ENCODE results near the gene SIX5.

The SIX5 gene

DNA sequence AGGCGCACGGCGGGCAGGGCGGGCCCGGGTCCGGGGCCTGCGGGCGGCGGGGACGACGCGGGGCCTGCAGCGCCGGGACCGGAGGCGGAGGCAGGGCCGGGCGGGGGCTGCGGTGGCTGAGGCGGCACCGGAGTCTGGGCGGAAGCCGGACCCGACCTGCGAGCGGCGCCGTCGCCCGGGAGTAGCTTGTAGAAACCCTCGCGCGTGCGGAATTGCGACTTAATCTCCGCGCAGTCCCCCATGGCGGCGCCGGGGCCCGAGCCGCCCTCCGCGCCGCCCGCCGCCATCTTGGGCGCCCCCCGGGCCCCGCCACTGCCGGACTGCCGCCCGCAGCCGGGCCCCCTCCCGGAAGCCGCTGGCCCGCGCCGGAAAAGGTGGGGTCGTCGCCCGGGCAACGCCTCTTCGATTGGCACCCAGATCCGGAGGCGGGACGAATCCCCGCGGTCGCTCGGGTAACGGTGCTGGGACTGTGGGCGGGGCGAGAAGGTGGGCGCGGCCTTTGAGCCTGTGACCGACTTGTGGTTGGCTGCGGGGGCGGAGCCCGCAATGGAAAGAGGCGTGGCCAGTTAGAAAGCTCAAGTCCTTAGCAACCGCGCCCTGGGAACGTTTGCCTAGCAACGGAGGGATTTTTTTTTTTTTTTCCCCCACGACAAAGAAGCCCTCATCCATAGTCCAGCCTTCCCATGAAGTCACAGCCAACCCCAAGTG is 23.6 kb upstream of the SIX5 start, which contains the start of gene DMWD:
Gene DMWD, minus strand, starts transcription at position 376 of the 708 bp plus-strand sequence. Its CDS starts 89 bp downstream, at position 287.
- peak; percentile 98 for DNase-seq

DNA sequence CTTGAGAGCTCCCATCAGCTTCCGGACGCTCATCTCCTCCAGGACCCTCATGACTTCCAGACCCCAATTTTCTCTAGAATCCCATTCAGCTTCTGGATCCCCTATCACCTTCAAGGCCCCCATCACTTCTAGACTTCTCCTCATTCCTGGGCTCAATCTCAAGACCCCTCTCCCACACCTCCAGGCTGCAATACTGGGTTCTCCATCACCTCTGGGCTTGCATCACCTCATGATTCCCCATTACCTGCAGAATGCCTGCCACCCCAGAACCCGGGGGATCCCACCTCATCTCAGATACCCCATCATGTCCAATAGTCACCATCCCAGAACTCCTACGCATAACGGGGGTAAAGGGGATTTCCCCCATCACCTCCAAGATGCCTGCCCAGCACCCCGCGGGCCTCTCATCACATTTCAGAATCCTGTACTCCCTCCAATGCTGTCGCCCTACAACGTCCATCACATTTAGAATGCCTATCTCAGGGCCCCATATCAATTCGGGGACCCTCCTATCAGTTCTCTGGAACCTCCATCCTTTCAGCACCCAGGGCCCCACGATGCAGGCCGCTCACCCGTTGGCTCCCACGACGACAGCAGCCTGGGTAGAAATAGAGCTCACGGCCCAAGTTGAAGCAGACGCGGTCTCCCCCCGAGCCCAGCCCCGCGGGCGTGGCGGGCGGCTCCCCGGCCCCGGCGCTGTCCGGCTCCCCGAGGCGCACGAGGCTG is 22.9 kb upstream of the SIX5 start:
- DNase-seq, result no peak

DNA sequence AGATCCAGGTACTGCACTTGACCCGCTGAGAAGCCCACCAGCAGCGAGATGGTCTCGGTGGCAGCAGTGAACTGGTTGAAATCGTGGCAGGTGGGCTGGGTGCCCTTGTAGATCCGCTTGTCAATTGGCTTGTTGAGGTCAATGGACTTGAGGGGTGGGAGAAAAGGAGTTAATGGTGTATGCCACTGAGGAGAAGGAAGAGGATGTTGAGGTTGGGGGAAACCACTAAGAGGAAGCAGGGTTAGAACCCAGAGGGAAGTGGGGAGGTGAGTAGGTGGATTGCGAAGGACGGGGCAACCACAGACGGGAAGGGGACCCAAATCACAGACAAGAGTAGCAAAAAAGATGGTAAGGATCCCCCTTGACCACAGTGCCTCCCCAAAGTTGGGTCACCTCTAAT is 21.9 kb upstream of the SIX5 start:
- no peak for DNase-seq

DNA sequence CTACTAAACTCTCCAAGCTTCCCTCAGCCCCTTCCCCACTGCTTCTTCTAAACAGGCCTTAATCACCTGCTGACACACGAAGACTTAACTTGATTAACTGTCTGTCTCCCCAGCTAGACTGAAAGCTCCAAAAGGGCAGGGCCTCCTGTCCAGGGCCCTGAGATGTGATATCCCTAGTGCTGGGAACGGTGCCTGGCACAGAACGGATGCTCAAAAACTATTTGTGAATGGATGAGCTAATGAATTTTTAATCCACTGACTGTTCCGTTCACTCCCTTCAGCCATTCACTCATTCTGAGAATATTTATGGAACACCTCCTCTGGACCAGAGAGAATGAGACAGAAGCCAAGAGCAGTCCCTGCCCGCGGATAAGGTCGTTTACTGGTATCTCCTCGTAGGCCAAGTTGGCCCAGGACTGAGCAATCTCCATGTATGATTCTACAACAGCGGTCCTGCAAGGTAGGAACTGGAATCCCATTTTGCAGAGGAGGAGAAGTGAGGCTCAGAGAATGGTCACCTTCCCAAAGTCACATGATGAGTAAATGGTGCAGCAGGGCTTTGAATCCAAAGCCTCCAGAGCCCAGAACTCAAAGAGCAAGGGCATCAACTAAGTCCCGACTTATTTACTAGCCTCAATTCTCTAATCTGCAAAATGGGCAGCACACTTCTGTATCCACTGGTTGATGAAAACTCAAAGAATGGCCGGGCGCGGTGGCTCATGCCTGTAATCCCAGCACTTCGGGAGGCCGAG is 20.2 kb upstream of the SIX5 start:
- DNase-seq, result no peak

DNA sequence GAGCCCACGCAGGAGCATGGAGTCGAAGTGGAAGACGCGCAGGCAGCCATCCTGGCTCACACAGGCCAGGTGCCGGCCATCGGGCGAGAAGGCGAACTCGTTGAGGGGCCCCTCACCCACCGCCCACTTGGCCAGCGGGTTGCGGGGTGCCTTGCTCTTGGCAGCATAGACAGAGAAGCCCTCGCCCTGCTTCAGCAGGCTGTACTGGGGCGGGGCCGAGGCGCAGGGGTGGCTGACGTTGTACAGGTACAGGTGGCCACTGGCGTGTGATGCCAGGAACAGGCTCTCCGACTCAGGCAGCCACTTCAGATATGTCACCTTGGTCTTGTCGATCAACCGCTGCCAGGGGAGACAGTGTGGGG is 17.5 kb upstream of the SIX5 start:
- no peak for DNase-seq

DNA sequence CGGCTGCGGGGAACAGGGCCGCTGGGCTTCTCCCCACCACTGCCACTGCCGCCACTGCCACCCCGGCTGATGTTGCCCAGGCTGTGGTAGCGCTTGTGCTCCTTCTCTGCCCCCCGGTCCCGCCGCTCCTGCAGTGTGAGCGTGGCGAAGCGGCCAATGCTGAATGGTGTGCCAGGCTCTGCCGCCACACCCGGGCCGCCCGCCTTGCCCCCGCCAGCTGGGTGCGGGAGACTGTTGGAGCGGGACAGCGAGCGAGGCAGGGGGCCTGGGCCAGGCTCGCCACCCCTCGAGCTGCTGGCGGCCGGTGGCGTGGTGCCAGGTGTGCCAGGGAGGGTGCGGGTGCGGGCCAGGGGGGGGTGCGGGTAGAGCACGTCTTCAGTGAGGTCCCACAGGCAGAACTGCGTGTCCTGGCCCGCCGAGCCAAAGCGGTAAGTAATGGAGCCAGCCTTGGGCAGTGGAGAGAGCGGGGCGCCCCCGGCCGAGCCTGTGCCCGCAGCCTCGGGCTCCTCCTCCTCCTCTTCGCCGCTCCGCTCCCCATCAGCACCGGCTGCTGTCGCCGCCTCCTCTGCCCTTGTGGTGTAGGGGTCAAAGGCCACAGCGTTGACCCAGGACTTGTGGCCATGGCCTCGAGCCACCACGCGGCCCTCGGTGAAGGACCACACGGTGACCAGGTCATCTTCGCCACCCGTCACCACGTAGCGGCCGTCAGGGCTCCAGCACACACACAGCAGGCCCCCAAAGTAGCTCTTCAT is 16.9 kb upstream of the SIX5 start:
- DNase-seq, result no peak

DNA sequence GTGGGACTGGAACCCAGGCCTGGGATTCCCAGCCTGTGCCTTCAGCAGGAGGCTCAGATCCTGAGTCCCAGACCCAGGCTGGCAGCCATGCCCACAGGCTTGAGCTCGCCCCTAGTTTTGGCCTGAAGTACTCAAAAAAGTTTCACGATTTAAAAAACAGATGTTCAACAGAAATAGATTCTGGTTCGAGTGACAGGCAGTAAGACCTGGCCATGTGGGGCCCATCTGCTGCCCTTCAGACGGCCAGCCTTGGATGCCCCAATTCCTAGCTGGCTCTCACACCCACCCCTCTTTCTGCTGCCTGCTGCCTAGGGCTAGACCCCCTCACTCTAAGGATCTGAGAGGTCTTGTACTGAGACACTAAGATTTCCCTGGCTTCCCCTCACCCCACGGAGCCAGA is 16.0 kb upstream of the SIX5 start:
- no peak for DNase-seq

DNA sequence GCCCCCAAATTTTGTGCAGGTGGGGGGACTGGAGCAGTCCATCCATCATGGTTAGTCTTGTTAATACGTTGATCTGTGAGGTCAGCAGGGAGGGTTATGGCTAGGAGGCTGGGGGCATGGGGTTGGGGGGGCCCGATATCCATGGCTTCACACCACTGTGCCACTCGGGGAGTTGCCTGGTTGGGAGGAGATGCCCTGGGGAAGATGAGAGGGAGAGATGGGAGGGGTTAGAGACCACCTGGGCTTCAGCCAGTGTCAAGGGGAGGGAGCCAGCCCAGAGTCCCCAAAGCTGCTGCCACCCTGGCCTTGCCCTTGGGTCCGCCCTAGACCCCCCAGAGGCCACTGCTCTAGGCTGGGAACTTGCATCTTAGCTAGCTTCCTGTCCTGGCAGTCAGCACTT is 15.0 kb upstream of the SIX5 start:
- DNase-seq, result no peak

DNA sequence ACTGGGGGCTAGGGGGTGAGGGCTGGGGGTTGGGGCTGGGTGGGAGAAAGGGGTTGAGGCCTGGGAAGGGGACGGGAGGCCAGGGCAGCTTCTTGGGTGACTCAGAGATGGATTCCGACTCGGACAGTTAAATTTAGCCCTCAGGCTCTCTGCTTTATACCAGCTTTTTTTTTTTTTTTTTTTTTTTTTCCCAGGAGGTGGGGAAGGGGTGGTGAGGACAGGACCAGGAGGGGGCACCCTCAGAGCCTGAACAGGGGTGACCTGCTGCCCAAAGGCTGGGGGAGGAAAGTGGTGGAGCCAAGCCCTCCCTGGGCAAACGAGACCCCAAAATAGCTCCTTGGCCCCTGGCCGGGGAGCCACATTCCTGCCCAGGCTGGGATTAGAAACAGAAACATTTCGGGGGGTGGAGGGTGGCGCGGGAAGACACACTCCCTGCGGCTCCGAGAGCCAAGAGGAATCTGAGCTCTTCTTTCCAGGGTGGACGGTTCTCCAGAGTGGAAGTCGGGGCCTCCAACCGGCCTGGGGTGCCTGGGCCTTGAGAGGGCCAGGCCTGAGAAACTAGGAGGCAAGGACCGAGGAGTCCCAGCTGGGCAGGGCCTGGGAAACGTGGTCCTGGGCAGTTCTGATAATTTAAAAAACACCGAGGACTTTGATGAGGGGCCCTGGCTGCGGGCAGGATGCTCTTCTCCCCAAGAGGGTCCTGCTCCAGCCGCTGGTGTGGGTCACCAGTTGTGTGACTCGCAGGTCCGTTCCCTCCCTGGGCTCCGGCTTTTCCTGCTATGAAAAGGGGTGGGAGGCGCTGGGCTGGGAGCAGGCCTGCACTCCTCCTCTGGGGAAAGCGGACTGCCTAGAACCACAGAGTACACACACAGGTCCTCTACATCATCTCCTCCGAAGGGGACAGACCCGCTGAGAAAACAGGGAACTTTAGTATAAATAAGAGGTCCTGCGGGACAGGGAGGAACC is 14.1 kb upstream of the SIX5 start:
- DNase-seq, result peak; percentile 53

DNA sequence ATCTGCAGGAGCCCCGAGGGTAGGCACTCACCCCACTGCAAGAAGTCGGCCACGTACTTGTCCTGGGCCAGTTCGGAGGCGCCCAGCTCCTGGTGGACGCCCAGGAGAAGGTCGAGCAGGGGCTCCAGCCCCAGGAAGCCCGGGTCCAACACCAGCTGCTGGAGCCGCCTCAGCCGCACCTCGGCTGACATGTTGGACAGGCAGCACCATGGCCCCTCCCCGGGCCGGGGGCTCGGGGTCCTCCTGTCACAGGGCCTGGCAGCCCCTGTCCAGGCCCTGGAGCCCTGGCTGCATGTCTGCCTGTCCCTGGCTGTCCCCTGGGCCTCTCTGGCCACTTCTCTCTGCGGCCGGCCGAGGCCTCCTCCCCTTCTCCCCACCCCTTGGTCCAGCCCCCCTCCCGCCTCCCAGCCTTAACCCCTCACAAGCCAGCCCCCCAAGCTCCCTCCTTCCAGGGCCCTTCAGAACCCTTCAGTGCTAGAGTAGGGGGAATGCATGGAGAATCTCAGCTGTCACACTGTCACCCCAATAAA is 13.2 kb upstream of the SIX5 start, which contains the start of gene DMPK:
Gene DMPK, minus strand, starts transcription at position 329 of the 530 bp plus-strand sequence. Its CDS starts 138 bp downstream, at position 191.
- no peak for DNase-seq

DNA sequence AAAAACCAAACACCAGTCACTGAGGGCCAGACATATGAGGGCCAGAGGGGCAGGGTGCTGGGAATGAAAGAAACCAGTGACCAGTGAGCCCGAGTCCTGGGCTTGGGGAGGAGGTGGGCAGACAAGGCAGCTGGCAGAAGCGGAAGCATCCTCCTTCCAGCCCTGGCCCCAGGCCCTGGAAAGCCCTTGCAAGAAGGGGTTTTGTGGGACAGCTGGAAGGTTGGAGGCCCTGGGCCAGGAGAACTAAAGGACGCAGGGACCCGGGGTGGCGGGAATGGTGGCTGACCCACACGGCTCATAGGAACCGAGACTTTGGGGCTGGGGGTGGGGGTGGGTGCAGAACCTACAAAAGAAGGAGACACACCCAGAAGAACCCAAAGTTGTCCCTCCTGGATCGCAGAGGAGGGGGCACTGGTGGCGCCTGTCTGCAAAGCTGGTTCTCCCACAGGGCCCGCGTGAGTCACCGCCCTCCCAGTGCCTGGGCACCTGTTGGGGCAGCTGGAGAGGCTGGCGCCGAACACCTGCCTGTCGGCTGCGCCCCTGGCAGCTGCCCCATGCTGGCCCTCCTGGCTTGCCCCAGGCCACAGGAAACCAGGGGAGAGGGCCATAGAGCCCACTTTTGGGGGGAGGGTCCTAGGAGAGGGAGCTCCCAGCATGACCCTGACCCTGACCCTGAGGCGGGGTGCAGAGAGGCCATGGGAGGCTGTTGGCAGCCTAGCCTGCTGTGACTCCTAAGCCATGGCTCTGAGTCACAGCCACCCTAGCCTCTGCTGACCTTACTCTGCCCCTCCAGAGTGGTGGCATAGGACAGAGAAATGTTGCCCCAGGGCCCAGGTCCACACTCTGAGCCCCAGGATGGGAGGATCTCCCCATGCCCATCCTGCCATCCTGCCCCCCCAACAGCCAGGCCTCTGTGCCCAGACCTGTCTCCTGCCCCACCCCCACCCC is 12.4 kb upstream of the SIX5 start:
- no peak for DNase-seq

DNA sequence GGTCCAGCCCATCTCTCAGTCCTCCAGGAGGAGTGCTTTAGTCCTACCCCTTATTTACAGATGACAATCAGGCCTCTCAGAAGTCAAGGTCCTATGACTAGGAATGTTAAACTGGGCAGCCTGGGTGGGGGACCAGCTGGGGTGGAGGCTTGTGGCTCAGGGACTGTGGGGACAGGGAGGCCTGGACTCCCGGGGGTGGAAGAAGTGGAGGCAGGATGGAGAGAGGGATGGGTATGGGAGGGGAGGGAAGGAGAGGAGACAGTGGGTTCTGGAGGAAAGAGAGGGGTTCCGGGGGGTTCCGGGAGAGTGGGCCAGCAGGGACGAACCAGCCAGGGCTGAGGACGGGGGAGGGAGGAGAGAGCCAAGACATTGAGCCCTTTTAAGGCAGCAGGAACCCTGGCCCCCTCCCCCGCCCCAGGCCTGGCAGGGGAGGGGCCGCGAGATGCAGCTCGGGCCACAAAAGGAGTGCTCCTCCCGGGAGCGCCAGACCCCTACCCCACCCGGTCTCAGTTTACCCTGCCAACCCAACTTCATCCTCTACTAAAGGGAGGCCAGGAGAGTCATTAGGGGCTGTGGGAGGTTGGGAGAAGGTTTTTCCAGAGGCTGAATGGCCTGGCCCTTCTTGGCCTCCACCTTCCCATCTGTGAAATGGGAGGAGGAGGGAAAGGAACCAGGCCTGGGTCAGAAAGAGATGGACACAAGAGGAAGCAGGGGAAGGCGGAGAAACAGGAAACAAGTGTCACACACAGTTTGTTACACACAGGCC is 11.6 kb upstream of the SIX5 start:
- DNase-seq, result no peak

DNA sequence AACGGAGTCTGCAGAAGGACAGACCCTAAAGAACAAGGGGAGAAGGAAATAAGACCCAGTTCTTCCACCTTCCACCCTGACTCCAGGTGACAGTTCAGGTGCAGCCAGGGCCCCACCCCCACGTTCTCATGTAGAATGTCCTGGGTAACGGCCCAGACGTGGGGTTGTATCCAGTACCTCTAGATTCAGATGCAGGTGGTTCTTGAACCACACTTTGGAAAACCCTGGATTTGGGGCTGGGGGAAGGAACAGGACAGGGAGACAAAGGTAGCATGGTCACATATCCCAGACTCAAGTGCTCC is 11.0 kb upstream of the SIX5 start:
- no peak for DNase-seq

DNA sequence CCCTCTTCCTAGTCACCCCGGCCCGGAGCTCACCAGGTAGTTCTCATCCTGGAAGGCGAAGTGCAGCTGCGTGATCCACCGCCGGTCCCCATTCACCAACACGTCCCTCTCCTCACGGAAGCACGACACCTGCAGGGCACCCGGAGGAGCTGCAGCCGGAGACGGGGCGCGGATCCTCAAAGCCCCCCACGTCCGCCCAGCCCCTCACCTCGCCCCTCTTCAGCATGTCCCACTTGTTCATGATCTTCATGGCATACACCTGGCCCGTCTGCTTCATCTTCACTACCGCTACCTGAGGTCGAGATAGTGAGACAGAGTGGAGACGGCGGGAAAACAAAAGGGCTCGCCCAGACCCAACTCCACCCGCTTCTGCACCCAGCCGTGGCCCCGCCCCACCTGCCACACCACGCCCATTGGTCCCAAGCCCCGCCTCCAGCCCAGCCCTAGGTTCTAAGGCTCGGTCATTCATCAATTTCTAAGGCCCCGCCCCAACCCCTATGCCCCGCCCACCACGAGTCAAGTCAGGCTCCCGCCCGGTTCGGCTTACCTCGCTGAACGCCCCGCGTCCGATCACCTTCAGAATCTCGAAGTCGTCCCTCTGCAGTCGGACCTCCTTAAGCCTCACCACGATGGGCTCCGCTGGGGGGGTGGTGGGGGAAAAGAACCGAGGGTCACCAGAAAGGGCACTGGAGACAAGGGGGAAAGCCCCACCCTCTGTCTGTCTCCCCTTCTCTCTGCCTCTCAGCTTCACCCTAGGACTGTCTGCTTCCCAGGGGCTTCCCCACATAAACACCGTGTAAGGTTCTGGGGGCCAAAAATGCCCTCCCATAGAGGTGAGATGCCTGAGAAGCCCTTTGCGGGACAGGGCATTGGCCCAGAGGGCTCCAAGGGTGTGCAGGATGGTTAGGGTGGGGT is 10.4 kb upstream of the SIX5 start:
- peak; percentile 48 for DNase-seq

DNA sequence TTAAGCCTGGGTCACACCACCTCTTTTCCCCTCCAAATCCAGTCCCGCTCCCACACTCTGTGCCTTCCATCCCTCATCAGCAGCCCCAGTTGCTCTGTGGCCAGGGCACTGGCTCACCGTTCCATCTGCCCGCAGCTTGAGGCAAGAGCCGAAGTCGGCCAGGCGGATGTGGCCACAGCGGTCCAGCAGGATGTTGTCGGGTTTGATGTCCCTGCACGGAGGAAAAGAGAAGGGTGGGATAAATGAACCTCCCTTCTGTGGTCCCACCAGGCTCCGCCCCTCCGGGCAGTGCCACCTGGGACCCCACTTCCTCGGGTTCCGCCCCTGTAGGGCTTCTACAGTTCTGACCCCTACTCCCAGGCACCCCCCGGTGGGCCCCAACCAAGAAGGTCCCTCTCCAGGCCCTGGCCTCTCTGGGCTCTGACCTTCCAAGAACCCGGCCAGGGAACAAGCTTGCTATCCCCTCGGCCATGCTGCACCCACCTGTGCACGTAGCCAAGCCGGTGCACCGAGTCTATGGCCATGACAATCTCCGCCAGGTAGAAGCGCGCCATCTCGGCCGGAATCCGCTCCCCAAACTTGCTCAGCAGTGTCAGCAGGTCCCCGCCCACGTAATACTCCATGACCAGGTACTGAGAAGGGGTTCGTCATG is 9.1 kb upstream of the SIX5 start:
- DNase-seq, result no peak

DNA sequence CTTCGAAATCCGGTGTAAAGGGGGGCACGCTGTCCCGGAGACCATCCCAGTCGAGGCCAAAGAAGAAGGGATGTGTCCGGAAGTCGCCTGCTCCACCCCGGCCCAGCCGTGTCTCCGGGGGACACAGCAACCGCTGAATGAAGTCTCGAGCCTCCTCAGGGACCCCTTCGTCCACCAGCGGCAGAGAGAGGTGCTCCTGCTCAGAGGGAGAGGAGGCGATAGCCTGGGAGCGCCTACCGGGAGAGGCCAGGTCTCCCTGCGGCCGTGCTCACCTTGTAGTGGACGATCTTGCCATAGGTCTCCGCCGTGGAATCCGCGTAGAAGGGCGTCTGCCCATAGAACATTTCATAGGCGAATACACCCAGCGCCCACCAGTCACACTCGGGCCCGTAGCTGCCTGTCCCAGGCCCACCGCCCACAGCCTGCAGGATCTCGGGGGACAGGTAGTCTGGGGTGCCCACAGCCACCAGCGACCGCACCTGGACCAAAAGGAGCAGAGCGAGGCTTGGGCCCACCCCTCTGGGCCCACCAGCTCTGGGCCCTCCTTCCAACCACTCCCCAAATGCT is 8.4 kb upstream of the SIX5 start:
- no peak for DNase-seq

DNA sequence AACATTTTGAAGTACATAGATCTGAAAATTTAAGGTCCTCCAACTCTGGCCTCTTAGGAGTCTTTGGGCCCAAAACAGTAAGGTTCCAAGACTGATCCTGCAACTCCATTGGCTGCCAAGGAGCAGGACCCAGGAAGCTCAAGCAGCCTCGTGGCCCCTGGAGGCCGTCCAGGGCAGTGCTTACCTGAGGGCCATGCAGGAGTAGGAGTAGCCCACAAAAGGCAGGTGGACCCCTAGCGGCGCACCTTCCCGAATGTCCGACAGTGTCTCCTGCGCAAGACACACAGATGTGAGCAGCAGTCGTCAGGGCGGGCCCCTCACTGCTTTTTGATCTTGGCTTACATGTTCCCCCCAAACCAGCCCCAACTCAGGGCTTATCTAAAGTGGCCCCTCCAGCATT is 5.7 kb upstream of the SIX5 start:
- no peak for DNase-seq

Measured in fibroblast of skin of abdomen (primary cell).